Muscle of arm (tissue), 12 donors: Measurements from ENCODE around the gene ACOX3. TPM values are rescaled to one million over a fixed set of nuclear protein-coding genes. Genes with fewer than 3 reads are reported as not detected.

Source experiments
- DNase-seq: peaks from one replicate; pipeline ENCODE4 v3.0.0-alpha.2; 2013
- polyA plus RNA-seq, 12 donors: library from polyadenylated mRNA; unstranded; fragments of 120-200 nt; gene quantifications; one replicate each; pipeline ENCODE4 v1.2.1, GENCODE V29; 2013; ENCODE audit not compliant: insufficient read length in 12 of 12

The ACOX3 gene
- polyA plus RNA-seq, 12 donors = 11.5 to 24.9 (median 14.5) TPM; not detected in 1

DNA sequence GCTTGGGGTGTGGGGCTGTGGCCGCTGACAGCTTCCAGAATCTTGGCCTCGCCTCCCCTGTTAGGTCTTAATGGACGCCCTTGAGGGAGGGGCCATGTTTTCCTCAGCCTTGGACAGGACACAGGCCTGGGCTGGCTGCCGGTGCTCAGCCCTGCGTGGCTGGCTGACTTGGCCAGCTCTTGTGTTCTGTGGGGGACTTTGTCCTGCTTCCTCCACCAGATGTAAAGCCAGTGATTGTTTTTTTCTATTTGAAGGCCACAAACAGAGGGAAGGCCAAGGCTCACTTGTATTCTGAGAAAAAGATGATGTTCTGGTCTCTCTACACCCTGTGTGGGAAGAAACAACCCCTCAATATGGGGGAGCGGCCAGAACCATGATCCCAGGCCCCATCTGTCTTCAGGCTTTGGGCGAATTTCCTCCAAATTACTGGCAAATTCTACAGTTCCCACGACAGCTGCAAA, 99.7 kb downstream of the ACOX3 start:
- DNase-seq = peak; percentile 96

DNA sequence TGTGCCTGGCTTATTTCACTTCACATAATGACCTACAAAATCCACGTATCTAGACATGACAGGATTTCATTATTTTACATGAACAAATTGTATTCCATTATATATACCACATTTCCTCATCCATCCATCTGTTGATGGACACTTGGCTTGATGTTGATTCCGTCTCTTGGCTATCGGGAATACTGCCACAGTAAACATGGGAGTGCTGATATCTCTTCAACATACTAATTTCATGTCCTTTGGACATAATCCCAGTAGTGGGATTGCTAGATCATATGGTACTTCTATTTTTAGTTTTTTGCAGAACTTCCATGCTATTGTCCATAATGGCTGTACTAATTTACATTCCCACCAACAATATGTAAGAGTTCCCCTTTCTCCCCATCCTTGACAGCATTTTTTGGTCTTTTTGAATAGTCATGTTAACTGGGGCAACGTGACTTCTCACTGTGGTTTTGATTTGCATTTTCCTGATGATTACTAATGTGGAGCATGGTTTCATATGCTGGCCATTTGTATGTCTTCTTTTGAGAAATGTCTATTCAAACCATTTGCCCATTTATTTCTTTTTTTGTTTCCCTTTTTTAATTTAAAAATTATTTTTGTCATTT, 102.1 kb downstream of the ACOX3 start:
- DNase-seq = no peak

DNA sequence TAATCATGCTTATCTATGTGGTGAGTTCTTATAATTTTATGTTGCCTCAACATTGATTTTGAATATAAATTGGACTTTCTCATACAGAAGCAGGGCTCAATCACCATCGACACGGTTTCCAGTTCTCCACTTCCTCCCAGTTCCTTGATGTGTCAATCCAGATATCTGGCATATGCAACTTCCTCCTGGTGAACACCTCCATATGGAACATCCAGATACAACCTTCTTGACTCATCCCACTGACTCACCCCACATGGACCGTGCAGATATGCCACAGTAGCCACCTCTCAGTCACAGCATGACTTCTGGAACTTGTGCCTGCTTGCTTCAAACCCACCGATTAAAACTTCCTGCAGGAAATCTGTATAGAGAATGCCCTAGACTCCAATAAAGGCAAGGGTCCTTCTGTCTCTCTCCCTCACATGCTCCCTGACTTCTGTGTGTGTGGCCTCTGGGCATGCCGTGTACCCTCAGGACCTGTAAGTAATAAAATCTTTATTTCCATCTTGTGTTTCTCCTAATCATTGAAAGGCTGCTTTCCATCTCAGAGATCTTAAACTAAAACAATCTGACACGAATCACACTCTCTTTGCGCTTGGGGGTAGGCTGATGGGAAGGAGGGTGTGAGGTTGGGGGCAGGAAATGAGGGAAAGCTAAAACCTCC, 104.0 kb downstream of the ACOX3 start:
- DNase-seq = no peak

DNA sequence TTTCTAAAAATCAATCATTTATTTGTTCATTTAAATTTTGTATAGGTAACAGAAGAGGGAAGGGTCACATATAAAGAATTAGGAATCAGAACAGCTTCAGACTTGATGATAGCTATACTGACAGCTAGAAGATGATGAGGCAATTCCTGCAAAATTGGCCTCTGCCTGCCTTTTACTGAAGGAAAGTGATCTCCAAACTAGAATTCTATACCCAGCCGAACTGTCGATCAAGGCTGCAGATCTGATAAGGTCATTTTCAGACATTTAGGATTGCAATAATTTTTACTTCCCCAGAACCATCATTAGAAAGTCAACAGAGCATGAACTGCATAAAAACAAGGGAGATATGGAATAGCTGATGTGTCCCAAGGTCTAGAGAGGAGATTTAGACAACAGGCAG, 104.7 kb downstream of the ACOX3 start:
- DNase-seq = no peak

GRCh38 chr4:8334786-8335460, 105.6 kb downstream of the ACOX3 start:
- DNase-seq = no peak

- no peak for DNase-seq
Measured at GRCh38 chr4:8333726-8334460, 106.6 kb downstream of the ACOX3 start.

- DNase-seq = no peak
Measured at GRCh38 chr4:8332891-8333331, 107.6 kb downstream of the ACOX3 start.

- no peak for DNase-seq
Measured at GRCh38 chr4:8332038-8332857, 108.3 kb downstream of the ACOX3 start.

DNA sequence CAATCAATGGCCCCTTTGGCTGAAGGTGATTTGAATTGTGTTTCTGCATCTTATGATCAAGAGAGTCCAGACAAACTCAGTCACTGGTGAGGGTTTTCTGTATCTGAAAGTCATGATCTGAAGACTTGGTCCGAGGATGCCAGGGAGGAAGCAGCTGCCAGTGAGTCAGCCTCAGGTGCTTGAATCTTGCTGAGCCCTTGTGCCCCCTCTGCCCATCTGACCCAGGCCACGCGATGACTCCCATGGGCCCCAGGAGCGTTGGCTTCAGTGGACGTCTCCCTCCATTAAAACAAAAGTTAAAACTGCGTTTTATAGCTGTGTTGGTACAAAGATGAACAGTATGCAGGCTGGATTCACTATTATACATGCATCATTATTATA, 109.0 kb downstream of the ACOX3 start:
- no peak for DNase-seq

- no peak for DNase-seq
Measured at GRCh38 chr4:8330821-8331574, 109.5 kb downstream of the ACOX3 start.

- no peak for DNase-seq
Measured at GRCh38 chr4:8329859-8330761, 110.4 kb downstream of the ACOX3 start.

- no peak for DNase-seq
Measured at GRCh38 chr4:8329560-8329858, 111.0 kb downstream of the ACOX3 start.

GRCh38 chr4:8328866-8329559, 111.5 kb downstream of the ACOX3 start:
- no peak for DNase-seq

DNA sequence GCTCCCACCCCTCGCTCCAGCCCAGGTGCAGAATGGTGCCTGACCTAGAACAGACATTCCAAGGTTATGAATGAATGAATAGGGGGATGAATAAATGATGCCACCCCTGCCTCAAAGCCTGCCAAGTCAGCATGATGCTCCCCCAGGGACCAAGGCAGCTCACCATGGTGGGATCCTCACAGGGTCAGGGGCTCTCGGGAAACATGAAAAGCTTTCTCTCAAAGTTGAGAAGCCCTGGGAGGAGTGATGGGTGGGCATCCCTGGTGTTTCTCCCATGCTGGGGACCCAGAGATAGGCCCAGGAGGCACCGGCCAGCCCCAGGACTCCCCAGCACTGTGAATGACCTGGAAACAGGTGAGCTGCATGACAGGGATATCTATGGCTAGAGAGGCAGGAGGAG, 112.1 kb downstream of the ACOX3 start:
- no peak for DNase-seq

DNA sequence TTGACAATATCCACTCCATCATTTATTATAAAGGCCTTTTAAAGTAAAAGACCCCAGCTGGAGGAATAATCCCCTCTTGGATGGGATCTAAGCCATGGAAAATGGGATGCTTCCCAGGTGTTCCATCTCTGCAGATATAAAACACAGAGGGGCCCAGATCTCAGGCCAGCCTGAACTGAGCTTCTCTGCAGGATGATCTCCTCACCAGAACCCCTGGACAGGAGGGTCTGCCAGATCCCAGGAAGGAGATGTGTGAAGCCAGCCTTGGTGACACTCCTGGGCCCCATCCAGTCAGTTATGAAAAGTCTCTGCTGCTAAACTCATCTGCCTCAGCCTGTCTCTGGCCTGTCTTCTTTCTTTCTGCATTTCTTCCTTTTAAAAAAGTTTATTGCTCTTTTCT, 114.3 kb downstream of the ACOX3 start:
- peak; percentile 77 for DNase-seq

- no peak for DNase-seq
Measured at GRCh38 chr4:8325291-8325973, 115.1 kb downstream of the ACOX3 start.

- no peak for DNase-seq
Measured at GRCh38 chr4:8324640-8325239, 115.8 kb downstream of the ACOX3 start.

- no peak for DNase-seq
Measured at GRCh38 chr4:8323947-8324555, 116.5 kb downstream of the ACOX3 start.
